Pancreas (tissue), 10 donors: ENCODE measurements around the gene TPPP. TPM values are rescaled to one million over a fixed set of nuclear protein-coding genes. Genes with fewer than 3 reads are reported as not detected.
"Not testable (repeated sequence)": the region's sequence is repeated elsewhere in the genome, so short reads cannot be mapped to it uniquely, and the experiment has no call there.

Experiments
- ATAC-seq, 4 donors: fragments of 200-7000 bp; cut with Tn5 transposase; one replicate each; pipeline versions ENCODE4 v1.8.0 to v1.9.1; 2020; ENCODE audit warnings: mild to moderate bottlenecking in 4 of 4, moderate library complexity in 4 of 4
- DNase-seq, 6 donors: peaks; one replicate each; pipeline ENCODE4 v3.0.0-alpha.2; 2020
- FAIRE-seq: peaks from 2 replicates; lab custom pipeline; 2012; peaks lifted over from hg19 to GRCh38; lab: Jason Lieb, UNC
- H3K27ac ChIP-seq, 4 donors: fragments of 200-600 bp; sonication (generic); 1 replicate in 3 of 4; 2 replicates in 1 of 4; pipeline versions ENCODE4 v1.5.0 to v1.8.0; 2020
- H3K27me3 ChIP-seq, 4 donors: fragments of 200-600 bp; one replicate each; pipeline ENCODE4 v1.8.0; 2021
- H3K36me3 ChIP-seq, 3 donors: fragments of 200-600 bp; sonication (generic) in 1 of 3; one replicate each; pipeline versions ENCODE4 v1.5.0 to v1.8.0; 2020 to 2021
- H3K4me1 ChIP-seq, 3 donors: fragments of 200-600 bp; one replicate each; pipeline ENCODE4 v1.8.0; 2021
- H3K4me3 ChIP-seq, 4 donors: fragments of 200-600 bp; sonication (generic) in 2 of 4; one replicate each; pipeline versions ENCODE4 v1.5.0 to v1.8.0; 2020 to 2021
- H3K9me3 ChIP-seq, 4 donors: fragments of 200-600 bp; one replicate each; pipeline ENCODE4 v1.8.0; 2021
- WGBS, 2 donors: extraction: QIAGEN DNeasy Blood & Tissue Kit; methylation state at CpG; one replicate each; pipeline ENCODE4 v1.1.7; 2013; 5-methylcytosine and 5-hydroxymethylcytosine counted together
- intact Hi-C, 3 donors: fragments of 100-400 bp; cut with DNase I; formaldehyde crosslinking; loops; one replicate each; pipeline versions ENCODE4 v1.11.1 to v1.14.2; 2022
- polyA plus RNA-seq, 2 donors: library from polyadenylated mRNA; stranded (reverse); fragments of 200-250 nt; gene quantifications; one replicate each; pipeline ENCODE4 v1.2.3, GENCODE V29; 2013
- total RNA-seq, 6 donors: library from RNA; stranded (reverse); fragmentation: NEBNext Ultra II Directional in 4 of 6; extraction: Animal tissue kit (Norgen Biotek cat#: 25700) in 4 of 6; gene quantifications; one replicate each; pipeline versions ENCODE4 v1.2.1 to v1.2.4, GENCODE V29; 2021 to 2023
- TF ChIP-seq, protein P1 (sequence below), 4 donors: fragments of 200-600 bp; sonication (generic) in 3 of 4; IDR thresholded peaks; one replicate each; pipeline versions ENCODE4 v1.5.0 to v1.8.0; 2021; ENCODE audit warnings: antibody characterized with exemption in 4 of 4
- donor health status: healthy with polysubstance abuse.
- donor health status: DM: no; HTN: no; CAD: no; lungs with moderate emphysema.
- donor health status: DM: no; HTN: no; CAD: no.
- donor health status: control.
- donor health status: control.
- donor health status: Bipolar disorder and iron deficiency.
- donor health status: DM: yes; HTN: yes; CAD: no.
- donor health status: DM: no; HTN: no; CAD: no.
- donor health status: DM: no; HTN: no; CAD: no.
- donor health status: DM: yes; HTN: yes; CAD: no.

TPPP gene
- total and polyA plus RNA-seq, 8 donors: 2.1 to 6.4 (median 2.8) TPM

- H3K27ac ChIP-seq, ATAC-seq, FAIRE-seq, H3K36me3 ChIP-seq, H3K27me3 ChIP-seq, intact Hi-C loops, H3K9me3 ChIP-seq, H3K4me1 ChIP-seq, H3K4me3 ChIP-seq: not testable (repeated sequence)
- peak in 1 of 6 donors; percentile 8 for DNase-seq
- WGBS, 2 donors: 91 to 93% methylated on average over 3 to 9 of the region's 13 CpGs
Measured at GRCh38 chr5:695475-695874, 2.3 kb upstream of the TPPP start.

GRCh38 chr5:694042-694431 is 885 bp upstream of the TPPP start:
- FAIRE-seq, intact Hi-C loops, H3K27ac ChIP-seq, H3K4me1 ChIP-seq, H3K36me3 ChIP-seq, H3K9me3 ChIP-seq, H3K27me3 ChIP-seq: not testable (repeated sequence)
- ATAC-seq (peak; percentile 11 to 42 (median 24)), DNase-seq (peak in 5 of 6 donors; percentile 31 to 73 (median 66))
- WGBS, 2 donors: 0 to 7% methylated on average over 9 to 14 of the region's 22 CpGs
- peak overlapping the region in 3 of 4 donors; percentile 43 to 65 (median 44) for H3K4me3 ChIP-seq

- H3K4me3 ChIP-seq: peak overlapping the region; percentile 27 to 65 (median 49)
- H3K36me3 ChIP-seq, H3K4me1 ChIP-seq, H3K9me3 ChIP-seq, H3K27me3 ChIP-seq, intact Hi-C loops, FAIRE-seq: not testable (repeated sequence)
- DNase-seq (peak in 5 of 6 donors; percentile 20 to 66 (median 63)), ATAC-seq (peak; percentile 10 to 26 (median 11))
- 0 to 1% methylated on average over 16 to 41 of the region's 41 CpGs for WGBS, 2 donors
- H3K27ac ChIP-seq: peak overlapping the region in 1 of 4 donors; percentile 8
Measured at GRCh38 chr5:692529-693041, 567 bp downstream of the TPPP start.

GRCh38 chr5:691817-692528 is 1.2 kb downstream of the TPPP start:
- Histone ChIP-seq H3K27ac (no peak overlapping the region), H3K27me3 (no peaks in the 10 kb centered on the region), H3K4me1 (no peaks in the 10 kb centered on the region), H3K4me3 (peak overlapping the region in 3 of 4 donors; percentile 27 to 65 (median 43)), H3K9me3 (no peaks in the 10 kb centered on the region), H3K36me3 (no peaks in the 10 kb centered on the region)
- intact Hi-C loops: no loop called here
- FAIRE-seq (no peak), DNase-seq (peak in 1 of 6 donors; percentile 20), ATAC-seq (no peak)
- 15 to 18% methylated on average over 2 of the region's 2 CpGs for WGBS, 2 donors
- TF ChIP-seq, protein P1, sequence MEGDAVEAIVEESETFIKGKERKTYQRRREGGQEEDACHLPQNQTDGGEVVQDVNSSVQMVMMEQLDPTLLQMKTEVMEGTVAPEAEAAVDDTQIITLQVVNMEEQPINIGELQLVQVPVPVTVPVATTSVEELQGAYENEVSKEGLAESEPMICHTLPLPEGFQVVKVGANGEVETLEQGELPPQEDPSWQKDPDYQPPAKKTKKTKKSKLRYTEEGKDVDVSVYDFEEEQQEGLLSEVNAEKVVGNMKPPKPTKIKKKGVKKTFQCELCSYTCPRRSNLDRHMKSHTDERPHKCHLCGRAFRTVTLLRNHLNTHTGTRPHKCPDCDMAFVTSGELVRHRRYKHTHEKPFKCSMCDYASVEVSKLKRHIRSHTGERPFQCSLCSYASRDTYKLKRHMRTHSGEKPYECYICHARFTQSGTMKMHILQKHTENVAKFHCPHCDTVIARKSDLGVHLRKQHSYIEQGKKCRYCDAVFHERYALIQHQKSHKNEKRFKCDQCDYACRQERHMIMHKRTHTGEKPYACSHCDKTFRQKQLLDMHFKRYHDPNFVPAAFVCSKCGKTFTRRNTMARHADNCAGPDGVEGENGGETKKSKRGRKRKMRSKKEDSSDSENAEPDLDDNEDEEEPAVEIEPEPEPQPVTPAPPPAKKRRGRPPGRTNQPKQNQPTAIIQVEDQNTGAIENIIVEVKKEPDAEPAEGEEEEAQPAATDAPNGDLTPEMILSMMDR (IDR thresholded peaks at IDR 0.05): no peak

DNA sequence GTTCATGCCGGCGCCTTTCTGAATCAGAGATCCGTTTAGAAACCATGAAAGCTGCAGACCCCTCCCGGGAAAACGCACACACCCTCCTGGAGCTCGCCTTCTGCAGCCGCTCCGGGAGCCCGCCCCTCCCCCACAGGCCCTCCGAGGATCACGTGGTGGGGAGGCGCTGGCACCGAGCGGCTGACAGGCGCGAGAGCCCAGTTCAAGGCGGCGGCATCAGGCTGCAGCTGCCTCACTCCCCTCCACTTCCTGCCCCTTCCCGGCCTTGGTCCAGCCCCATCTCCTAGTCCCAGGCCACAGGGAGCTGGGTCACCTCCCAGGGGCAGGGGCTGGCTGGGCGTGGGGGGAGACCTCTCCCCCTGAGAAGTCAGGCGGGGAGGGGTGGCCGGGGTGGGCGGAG is 2.1 kb downstream of the TPPP start:
- H3K36me3 ChIP-seq, H3K27ac ChIP-seq, FAIRE-seq, H3K4me1 ChIP-seq, H3K4me3 ChIP-seq, intact Hi-C loops, H3K9me3 ChIP-seq, H3K27me3 ChIP-seq: not testable (repeated sequence)
- no CpG with 5 or more reads among the region's 23 CpGs for WGBS, 2 donors
- DNase-seq (peak in 1 of 6 donors; percentile 48), ATAC-seq (peak in 3 of 4 donors; percentile 63 to 70 (median 69))

DNA sequence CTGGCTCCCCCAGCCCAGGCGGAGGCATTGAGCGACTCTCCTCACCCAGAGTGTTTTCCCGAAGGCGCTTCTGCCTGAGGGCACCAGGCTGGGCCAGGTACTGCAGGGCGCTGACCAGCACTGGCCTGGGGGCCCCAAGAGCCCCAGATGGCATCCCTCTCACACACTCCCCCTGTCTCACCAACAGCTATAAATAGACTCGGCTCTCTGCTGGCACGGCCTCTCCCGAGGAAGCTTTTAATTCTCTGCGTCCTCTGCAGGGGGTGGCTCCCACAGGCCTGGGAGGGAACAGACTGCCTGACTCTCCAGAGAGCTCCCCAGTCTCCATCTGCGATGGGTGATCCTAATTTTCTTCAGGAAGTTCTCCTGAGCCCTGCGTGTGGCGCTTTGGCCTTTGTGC is 2.9 kb downstream of the TPPP start:
- no CpG with 5 or more reads among the region's 12 CpGs for WGBS, 2 donors

GRCh38 chr5:688348-689010 is 4.7 kb downstream of the TPPP start:
- not testable (repeated sequence) for H3K27ac ChIP-seq, H3K36me3 ChIP-seq, ATAC-seq, H3K4me1 ChIP-seq, FAIRE-seq, H3K27me3 ChIP-seq, H3K4me3 ChIP-seq, H3K9me3 ChIP-seq
- DNase-seq: peak in 2 of 6 donors; percentile 44 to 47
- 76 to 77% methylated on average over 16 to 18 of the region's 30 CpGs for WGBS, 2 donors
- intact Hi-C loops: loop anchor here in 1 of 3 donors (10.0 kb wide), 1 partner anchor 86 kb away; no protein-coding TSS in a partner anchor

More for the DNA sequence above, 2.9 kb downstream of the TPPP start:
- H3K9me3 ChIP-seq, intact Hi-C loops, H3K27me3 ChIP-seq, H3K36me3 ChIP-seq, H3K27ac ChIP-seq, FAIRE-seq, H3K4me3 ChIP-seq, DNase-seq, H3K4me1 ChIP-seq: not testable (repeated sequence)
- ATAC-seq: peak in 3 of 4 donors; percentile 4 to 14 (median 10)

GRCh38 chr5:686936-687335 is 6.2 kb downstream of the TPPP start:
- not testable (repeated sequence) for H3K4me1 ChIP-seq, ATAC-seq
- intact Hi-C loops: loop anchor here in 1 of 3 donors (10.0 kb wide), 1 partner anchor 88 kb away; no protein-coding TSS in a partner anchor

DNA sequence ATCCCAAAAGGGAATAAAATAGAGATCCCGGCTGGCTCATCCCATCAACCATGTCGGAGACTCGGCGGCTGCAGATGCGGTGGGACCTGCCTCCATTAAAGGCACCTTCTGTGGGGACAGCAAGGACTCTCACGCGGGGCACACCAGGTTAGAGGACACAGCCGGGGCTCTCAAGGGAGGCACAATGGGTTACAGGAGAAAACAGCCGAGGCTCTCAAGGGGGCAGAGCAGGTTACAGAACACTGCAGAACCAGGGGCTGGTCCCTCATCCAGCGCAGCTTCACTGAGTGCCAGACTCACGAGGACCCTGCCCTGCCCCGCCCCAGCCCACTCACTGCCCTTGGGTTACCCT is 7.0 kb downstream of the TPPP start:
- not testable (repeated sequence) for FAIRE-seq, H3K27me3 ChIP-seq, H3K9me3 ChIP-seq, H3K4me3 ChIP-seq, H3K4me1 ChIP-seq, H3K27ac ChIP-seq, ATAC-seq, H3K36me3 ChIP-seq
- intact Hi-C loops: loop anchor here in 1 of 3 donors (10.0 kb wide), 1 partner anchor 89 kb away; no protein-coding TSS in a partner anchor
- 92 to 99% methylated on average over 9 to 12 of the region's 12 CpGs for WGBS, 2 donors
- peak in 1 of 6 donors; percentile 12 for DNase-seq

More at GRCh38 chr5:686936-687335, 6.2 kb downstream of the TPPP start:
- DNase-seq, H3K27ac ChIP-seq, FAIRE-seq, H3K36me3 ChIP-seq, H3K4me3 ChIP-seq, H3K27me3 ChIP-seq, H3K9me3 ChIP-seq: not testable (repeated sequence)
- 87 to 96% methylated on average over 3 to 12 of the region's 12 CpGs for WGBS, 2 donors
